B cell (primary cell): ENCODE data around the gene FREM2. TPM values are rescaled to one million over a fixed set of nuclear protein-coding genes. Genes with fewer than 3 reads are reported as not detected.

Source experiments
- ATAC-seq: fragments of 200-7000 bp; cut with Tn5 transposase; one replicate; pipeline ENCODE4 v1.10.0; 2021; ENCODE audit warnings: low read depth, mild to moderate bottlenecking, moderate number of reproducible peaks, moderate library complexity
- CTCF ChIA-PET: fragments of 350-600 bp; sonication (Branson Sonifier 250); formaldehyde crosslinking; loops from one replicate; lab custom pipeline; 2021; ENCODE audit warnings: antibody characterized with exemption, inconsistent platforms; lab: Charles Lee
- POLR2A ChIA-PET: fragments of 350-600 bp; sonication (Branson Sonifier 250); formaldehyde crosslinking; loops from one replicate; lab custom pipeline; 2021; ENCODE audit warnings: antibody characterized with exemption; lab: Charles Lee
- DNase-seq: peaks from one replicate; pipeline ENCODE4 v3.0.0; 2013
- H2AFZ ChIP-seq: 2 replicates; pipeline ENCODE4 v1.6.1; 2012; ENCODE audit warnings: mild to moderate bottlenecking, low read depth, low read length; ENCODE audit not compliant: insufficient read depth, poor library complexity, severe bottlenecking
- H3K27ac ChIP-seq, 2 donors: 1 replicate in 1 of 2; 2 replicates in 1 of 2; pipeline ENCODE4 v1.5.1; 2012 to 2013; ENCODE audit warnings: low read length in 2 of 2, mild to moderate bottlenecking in 2 of 2, moderate library complexity in 1 of 2
- H3K27me3 ChIP-seq, 4 experiments: fragments of 200-600 bp in 1 of 4; sonication (generic) in 1 of 4; replicated peaks in 1 of 4; 1 replicate in 2 of 4; 2 replicates in 2 of 4; pipeline versions ENCODE4 v1.6.1 to v1.7.0; 2013 to 2016; ENCODE audit warnings: low read length in 3 of 4, mild to moderate bottlenecking in 2 of 4, mixed read lengths in 1 of 4, moderate library complexity in 1 of 4; ENCODE audit not compliant: insufficient read depth in 4 of 4, control insufficient read depth in 3 of 4; ENCODE audit errors: control extremely low read depth in 1 of 4
- H3K36me3 ChIP-seq, 2 experiments: replicated peaks in 1 of 2; 1 replicate in 1 of 2; 2 replicates in 1 of 2; pipeline versions ENCODE4 v1.6.1 to v1.7.1; 2013; ENCODE audit warnings: low read length in 1 of 2; ENCODE audit not compliant: insufficient read depth in 2 of 2, control insufficient read depth in 1 of 2; ENCODE audit errors: control extremely low read depth in 1 of 2, extremely low read depth in 1 of 2
- H3K4me1 ChIP-seq, 2 donors: fragments of 200-600 bp in 1 of 2; sonication (generic) in 1 of 2; 1 replicate in 1 of 2; 2 replicates in 1 of 2; pipeline versions ENCODE4 v1.5.1 to v1.6.1; 2013 to 2017; ENCODE audit warnings: low read length in 2 of 2; ENCODE audit not compliant: control insufficient read depth in 2 of 2, insufficient read depth in 2 of 2
- H3K4me2 ChIP-seq: replicated peaks from 2 replicates; pipeline ENCODE3; 2012; ENCODE audit warnings: mild to moderate bottlenecking, low read depth, low read length; ENCODE audit not compliant: poor library complexity, severe bottlenecking
- H3K4me3 ChIP-seq, 5 experiments: fragments of 200-600 bp in 1 of 5; sonication (generic) in 1 of 5; 1 replicate in 3 of 5; 2 replicates in 2 of 5; pipeline versions ENCODE4 v1.5.1 to v1.7.0; 2011 to 2016; ENCODE audit warnings: low read length in 4 of 5, mild to moderate bottlenecking in 4 of 5, low read depth in 2 of 5, control low read depth in 1 of 5, moderate library complexity in 1 of 5; ENCODE audit not compliant: insufficient read depth in 1 of 5; ENCODE audit errors: control extremely low read depth in 1 of 5, extremely low read depth in 1 of 5
- H3K79me2 ChIP-seq: fragments of 200-600 bp; sonication (generic); one replicate; pipeline ENCODE4 v1.6.0; 2016; ENCODE audit warnings: low read length; ENCODE audit not compliant: control insufficient read depth, insufficient read depth
- H3K9ac ChIP-seq: fragments of 200-600 bp; sonication (generic); 2 replicates; pipeline ENCODE4 v1.6.1; 2017; ENCODE audit warnings: mild to moderate bottlenecking, low read length, moderate library complexity
- H3K9me3 ChIP-seq, 3 donors: one replicate each; pipeline versions ENCODE4 v1.6.1 to v1.7.1; 2013; ENCODE audit warnings: low read length in 2 of 3; ENCODE audit not compliant: control insufficient read depth in 2 of 3, insufficient read depth in 1 of 3; ENCODE audit errors: control extremely low read depth in 1 of 3
- H4K20me1 ChIP-seq: 2 replicates; pipeline ENCODE4 v1.6.0; 2012; ENCODE audit warnings: mild to moderate bottlenecking, low read length; ENCODE audit not compliant: insufficient read depth, control insufficient read depth, poor library complexity, severe bottlenecking
- H3K27ac Mint-ChIP-seq: one replicate; pipeline ENCODE4 v1.8.0; 2021; ENCODE audit warnings: mixed read lengths
- H3K27me3 Mint-ChIP-seq: one replicate; pipeline ENCODE4 v1.8.0; 2021; ENCODE audit warnings: mixed read lengths
- H3K4me1 Mint-ChIP-seq: one replicate; pipeline ENCODE4 v1.8.0; 2021; ENCODE audit warnings: mixed read lengths
- H3K4me3 Mint-ChIP-seq: one replicate; pipeline ENCODE4 v1.8.0; 2021; ENCODE audit warnings: mixed read lengths
- H3K9me3 Mint-ChIP-seq: one replicate; pipeline ENCODE4 v1.8.0; 2022; ENCODE audit warnings: mixed read lengths; ENCODE audit not compliant: insufficient read depth
- EZH2 ChIP-seq: IDR thresholded peaks from 2 replicates; pipeline ENCODE4 v1.6.1; 2012; ENCODE audit warnings: borderline replicate concordance, low read depth, mild to moderate bottlenecking, moderate library complexity, low read length; ENCODE audit not compliant: insufficient read depth, poor library complexity, severe bottlenecking
- WGBS: methylation state at CpG from one replicate; pipeline ENCODE4 v1.1.5; 2013; ENCODE audit warnings: missing lambda C conversion rate; ENCODE audit not compliant: insufficient coverage; 5-methylcytosine and 5-hydroxymethylcytosine counted together
- intact Hi-C: fragments of 100-400 bp; cut with micrococcal nuclease; formaldehyde crosslinking; loops from one replicate; pipeline ENCODE4 v1.10.0; 2022
- polyA plus RNA-seq: library from polyadenylated mRNA; depleted of rRNA; stranded (reverse); fragments of >200 nt; gene quantifications from 2 replicates; pipeline ENCODE4 v1.2.3, GENCODE V29; 2012
- total RNA-seq, 2 donors: library from RNA; stranded (reverse); fragments of 120-200 nt in 1 of 2; gene quantifications; 1 replicate in 1 of 2; 2 replicates in 1 of 2; pipeline versions ENCODE4 v1.2.3 to v1.2.4, GENCODE V29; 2013 to 2022
- TF ChIP-seq, protein P1 (sequence below): fragments of 200-600 bp; IDR thresholded peaks from one replicate; pipeline ENCODE4 v1.8.0; 2022; ENCODE audit warnings: antibody characterized with exemption, mild to moderate bottlenecking

FREM2 gene
- total and polyA plus RNA-seq, 2 donors (not counting 1 experiment from before 2014, with no cell fraction given) = not detected

DNA sequence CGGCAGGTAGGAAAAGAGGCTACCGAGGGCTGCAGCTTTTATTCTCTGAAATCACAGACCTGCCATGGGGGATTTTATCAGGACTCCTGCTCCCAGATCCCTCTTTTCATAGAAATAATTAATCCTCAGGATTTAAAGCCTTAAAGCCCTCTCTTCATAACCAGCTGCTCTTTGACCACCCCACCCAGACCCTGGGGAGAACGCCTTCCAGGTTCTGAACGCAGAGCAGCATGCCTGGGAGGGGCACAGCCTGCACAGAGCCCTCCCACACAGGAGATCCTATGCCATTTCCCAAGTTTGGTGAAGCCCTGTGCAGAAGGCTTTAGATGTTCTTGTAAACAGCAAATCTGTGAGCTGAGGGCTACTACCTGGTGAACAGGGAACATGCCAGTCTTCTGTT is 212.7 kb downstream of the FREM2 start:
- ATAC-seq = no peak
- Histone ChIP-seq H2AFZ (no peak overlapping the region), H4K20me1 (no peaks in the 10 kb centered on the region), H3K4me1 (no peaks in the 10 kb centered on the region), H3K4me3 (no peak overlapping the region), H3K4me2 (no peak overlapping the region), H3K9ac (no peak overlapping the region), H3K27me3 (no peaks in the 10 kb centered on the region), H3K79me2 (no peaks in the 10 kb centered on the region), H3K27ac (no peak overlapping the region), H3K9me3 (no peaks in the 10 kb centered on the region), H3K36me3 (no peaks in the 10 kb centered on the region)
- Mint-ChIP-seq H3K4me1 (no peaks in the 10 kb centered on the region), H3K27me3 (no peaks in the 10 kb centered on the region), H3K4me3 (no peak overlapping the region), H3K27ac (no peak overlapping the region), H3K9me3 (no peaks in the 10 kb centered on the region)
- ChIA-PET CTCF (no interaction called here), POLR2A (no interaction called here)
- DNase-seq = no peak
- no peak for TF ChIP-seq EZH2
- TF ChIP-seq, protein P1, sequence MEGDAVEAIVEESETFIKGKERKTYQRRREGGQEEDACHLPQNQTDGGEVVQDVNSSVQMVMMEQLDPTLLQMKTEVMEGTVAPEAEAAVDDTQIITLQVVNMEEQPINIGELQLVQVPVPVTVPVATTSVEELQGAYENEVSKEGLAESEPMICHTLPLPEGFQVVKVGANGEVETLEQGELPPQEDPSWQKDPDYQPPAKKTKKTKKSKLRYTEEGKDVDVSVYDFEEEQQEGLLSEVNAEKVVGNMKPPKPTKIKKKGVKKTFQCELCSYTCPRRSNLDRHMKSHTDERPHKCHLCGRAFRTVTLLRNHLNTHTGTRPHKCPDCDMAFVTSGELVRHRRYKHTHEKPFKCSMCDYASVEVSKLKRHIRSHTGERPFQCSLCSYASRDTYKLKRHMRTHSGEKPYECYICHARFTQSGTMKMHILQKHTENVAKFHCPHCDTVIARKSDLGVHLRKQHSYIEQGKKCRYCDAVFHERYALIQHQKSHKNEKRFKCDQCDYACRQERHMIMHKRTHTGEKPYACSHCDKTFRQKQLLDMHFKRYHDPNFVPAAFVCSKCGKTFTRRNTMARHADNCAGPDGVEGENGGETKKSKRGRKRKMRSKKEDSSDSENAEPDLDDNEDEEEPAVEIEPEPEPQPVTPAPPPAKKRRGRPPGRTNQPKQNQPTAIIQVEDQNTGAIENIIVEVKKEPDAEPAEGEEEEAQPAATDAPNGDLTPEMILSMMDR = no peak
- 96% methylated on average over 4 of the region's 4 CpGs for WGBS
- intact Hi-C loops = no loop called here

DNA sequence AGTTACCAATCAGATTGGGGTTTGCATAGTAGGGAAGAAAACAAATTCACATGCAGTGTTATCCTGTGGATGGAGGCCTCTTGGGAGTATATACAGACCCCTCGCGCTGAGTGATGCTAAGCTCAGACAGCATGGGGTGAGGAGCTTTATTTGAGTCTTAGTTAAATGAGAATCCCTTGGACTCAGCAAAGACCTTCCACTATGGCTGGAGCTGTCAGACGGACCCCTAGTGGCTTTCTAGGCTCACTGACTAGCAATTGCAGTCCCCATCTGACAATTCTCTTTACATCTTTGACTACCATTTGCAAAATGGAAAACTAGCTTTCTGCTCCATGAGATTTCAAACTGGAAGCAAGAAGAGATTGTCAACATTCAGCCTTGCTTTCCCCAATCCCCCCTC is 213.3 kb downstream of the FREM2 start:
- Histone ChIP-seq H3K27me3 (no peaks in the 10 kb centered on the region), H3K79me2 (no peaks in the 10 kb centered on the region), H3K27ac (no peak overlapping the region), H3K4me3 (no peak overlapping the region), H3K36me3 (no peaks in the 10 kb centered on the region), H3K4me1 (no peaks in the 10 kb centered on the region), H4K20me1 (no peaks in the 10 kb centered on the region), H3K9ac (no peak overlapping the region), H2AFZ (no peak overlapping the region), H3K9me3 (no peaks in the 10 kb centered on the region), H3K4me2 (no peak overlapping the region)
- POLR2A ChIA-PET = no interaction called here
- Mint-ChIP-seq H3K27me3 (no peaks in the 10 kb centered on the region), H3K4me1 (no peaks in the 10 kb centered on the region), H3K4me3 (no peak overlapping the region), H3K27ac (no peak overlapping the region), H3K9me3 (no peaks in the 10 kb centered on the region)
- DNase-seq = no peak
- CTCF ChIA-PET = no interaction called here
- no peak for ATAC-seq
- WGBS = 50% methylated on average over 1 of the region's 3 CpGs
- intact Hi-C loops = no loop called here
- TF ChIP-seq, protein P1 = no peak
- TF ChIP-seq EZH2 = no peak
